Activated CD8-positive, alpha-beta T cell treated with anti-CD3 and anti-CD28 coated beads for 36 hours (primary cell): Measurements from ENCODE around the gene CD36. TPM values are rescaled to one million over a fixed set of nuclear protein-coding genes. Genes with fewer than 3 reads are reported as not detected.

Experiments used
- ATAC-seq: fragments of 200-7000 bp; cut with Tn5 transposase; one replicate; pipeline ENCODE4 v1.10.0; 2021; ENCODE audit warnings: mild to moderate bottlenecking, moderate library complexity
- CTCF ChIA-PET: fragments of 350-600 bp; sonication (Branson Sonifier 250); formaldehyde crosslinking; loops from one replicate; lab custom pipeline; 2021; ENCODE audit warnings: antibody characterized with exemption; lab: Charles Lee
- POLR2A ChIA-PET: fragments of 350-600 bp; sonication (Branson Sonifier 250); formaldehyde crosslinking; loops from one replicate; lab custom pipeline; 2021; ENCODE audit warnings: antibody characterized with exemption; lab: Charles Lee
- DNase-seq: peaks from one replicate; pipeline ENCODE4 v3.0.0-alpha.2; 2020
- H3K27ac Mint-ChIP-seq: one replicate; pipeline ENCODE4 v1.8.0; 2021; ENCODE audit warnings: mild to moderate bottlenecking, mixed read lengths
- H3K27me3 Mint-ChIP-seq: one replicate; pipeline ENCODE4 v1.8.0; 2021; ENCODE audit warnings: mixed read lengths
- H3K36me3 Mint-ChIP-seq: one replicate; pipeline ENCODE4 v1.8.0; 2021; ENCODE audit warnings: low read depth, mixed read lengths
- H3K4me1 Mint-ChIP-seq: one replicate; pipeline ENCODE4 v1.8.0; 2021; ENCODE audit warnings: low read depth, mixed read lengths
- H3K4me3 Mint-ChIP-seq: one replicate; pipeline ENCODE4 v1.8.0; 2021; ENCODE audit warnings: mild to moderate bottlenecking, moderate library complexity, mixed read lengths
- H3K9me3 Mint-ChIP-seq: one replicate; pipeline ENCODE4 v1.8.0; 2021; ENCODE audit warnings: mixed read lengths
- intact Hi-C: fragments of 100-400 bp; cut with micrococcal nuclease; formaldehyde crosslinking; loops from one replicate; pipeline ENCODE4 v1.10.0; 2022
- total RNA-seq, 2 experiments: library from RNA; stranded (reverse); gene quantifications; one replicate each; pipeline ENCODE4 v1.2.3, GENCODE V29; 2021
- TF ChIP-seq, protein P1 (sequence below): fragments of 200-600 bp; IDR thresholded peaks from one replicate; pipeline ENCODE4 v1.8.0; 2022; ENCODE audit warnings: antibody characterized with exemption, mild to moderate bottlenecking

The CD36 gene
- total RNA-seq, 2 experiments from 2014 or later, result not detected

- intact Hi-C loops, result no loop called here
- POLR2A ChIA-PET, result no interaction called here
- ATAC-seq, result no peak
Observed at GRCh38 chr7:80597875-80598274, 40.6 kb upstream of the CD36 start.

DNA sequence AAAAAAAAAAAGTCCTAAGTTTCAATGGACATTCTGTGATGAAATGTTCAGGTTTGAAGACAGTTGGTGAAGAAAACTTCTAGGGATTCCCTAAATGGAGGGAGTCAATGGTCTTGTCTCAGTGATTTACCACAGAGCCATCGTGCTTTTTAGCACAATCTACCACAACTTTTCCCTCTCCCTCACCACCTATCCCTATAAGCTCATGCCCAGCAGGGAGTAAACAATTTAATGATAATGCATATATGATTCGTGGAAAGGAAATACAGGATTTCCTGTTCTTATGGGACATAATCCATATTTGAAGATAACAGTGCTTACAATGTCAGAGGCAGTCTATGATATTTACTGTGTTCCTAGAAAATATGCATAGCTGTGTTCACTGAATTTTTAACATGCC lies 38.4 kb upstream of the CD36 start:
- CTCF ChIA-PET, result no interaction called here
- POLR2A ChIA-PET, result no interaction called here
- H3K4me1 Mint-ChIP-seq, result no peaks in the 10 kb centered on the region
- H3K9me3 Mint-ChIP-seq, result no peaks in the 10 kb centered on the region
- no peaks in the 10 kb centered on the region for H3K36me3 Mint-ChIP-seq
- intact Hi-C loops, result no loop called here
- ATAC-seq, result no peak
- H3K4me3 Mint-ChIP-seq, result no peak overlapping the region
- H3K27ac Mint-ChIP-seq, result no peak overlapping the region
- H3K27me3 Mint-ChIP-seq, result no peaks in the 10 kb centered on the region
- DNase-seq, result no peak
- TF ChIP-seq, protein P1, sequence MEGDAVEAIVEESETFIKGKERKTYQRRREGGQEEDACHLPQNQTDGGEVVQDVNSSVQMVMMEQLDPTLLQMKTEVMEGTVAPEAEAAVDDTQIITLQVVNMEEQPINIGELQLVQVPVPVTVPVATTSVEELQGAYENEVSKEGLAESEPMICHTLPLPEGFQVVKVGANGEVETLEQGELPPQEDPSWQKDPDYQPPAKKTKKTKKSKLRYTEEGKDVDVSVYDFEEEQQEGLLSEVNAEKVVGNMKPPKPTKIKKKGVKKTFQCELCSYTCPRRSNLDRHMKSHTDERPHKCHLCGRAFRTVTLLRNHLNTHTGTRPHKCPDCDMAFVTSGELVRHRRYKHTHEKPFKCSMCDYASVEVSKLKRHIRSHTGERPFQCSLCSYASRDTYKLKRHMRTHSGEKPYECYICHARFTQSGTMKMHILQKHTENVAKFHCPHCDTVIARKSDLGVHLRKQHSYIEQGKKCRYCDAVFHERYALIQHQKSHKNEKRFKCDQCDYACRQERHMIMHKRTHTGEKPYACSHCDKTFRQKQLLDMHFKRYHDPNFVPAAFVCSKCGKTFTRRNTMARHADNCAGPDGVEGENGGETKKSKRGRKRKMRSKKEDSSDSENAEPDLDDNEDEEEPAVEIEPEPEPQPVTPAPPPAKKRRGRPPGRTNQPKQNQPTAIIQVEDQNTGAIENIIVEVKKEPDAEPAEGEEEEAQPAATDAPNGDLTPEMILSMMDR, result no peak

More at GRCh38 chr7:80597875-80598274, 40.6 kb upstream of the CD36 start:
- Mint-ChIP-seq H3K4me3 (no peak overlapping the region), H3K36me3 (no peaks in the 10 kb centered on the region), H3K4me1 (no peaks in the 10 kb centered on the region), H3K9me3 (no peaks in the 10 kb centered on the region), H3K27ac (no peak overlapping the region), H3K27me3 (peaks cover 2% of the 10 kb centered on the region)
- CTCF ChIA-PET, result no interaction called here
- TF ChIP-seq, protein P1, result no peak
- no peak for DNase-seq

DNA sequence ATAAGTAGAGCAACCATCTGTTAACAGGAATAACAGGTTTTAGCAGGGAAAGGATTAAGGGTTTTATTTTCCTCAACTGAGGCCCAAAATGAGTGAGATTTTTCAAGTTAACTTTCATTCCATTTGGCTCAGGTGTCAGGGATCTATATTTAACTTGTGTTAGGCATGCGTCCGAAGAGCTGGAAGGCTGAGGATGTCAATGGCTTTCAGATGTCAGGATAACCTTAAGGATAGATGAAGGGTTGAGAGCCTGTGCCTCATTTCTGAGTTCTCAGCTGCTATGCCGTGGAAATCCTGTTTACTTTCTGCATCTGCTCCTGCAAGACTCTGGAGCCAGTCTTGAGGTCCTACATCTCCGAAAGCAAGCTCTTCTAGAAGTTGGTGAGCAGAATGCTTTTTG lies 36.4 kb upstream of the CD36 start:
- POLR2A ChIA-PET, result no interaction called here
- CTCF ChIA-PET, result no interaction called here
- Mint-ChIP-seq H3K27me3 (no peaks in the 10 kb centered on the region), H3K27ac (no peak overlapping the region), H3K9me3 (no peaks in the 10 kb centered on the region), H3K4me3 (no peak overlapping the region), H3K36me3 (no peaks in the 10 kb centered on the region), H3K4me1 (no peaks in the 10 kb centered on the region)
- ATAC-seq (no peak), DNase-seq (no peak)
- intact Hi-C loops, result no loop called here
- TF ChIP-seq, protein P1, result no peak

GRCh38 chr7:80603940-80604339 lies 34.5 kb upstream of the CD36 start:
- CTCF ChIA-PET, result no interaction called here
- H3K27ac Mint-ChIP-seq, result no peak overlapping the region
- H3K9me3 Mint-ChIP-seq, result no peaks in the 10 kb centered on the region
- no peaks in the 10 kb centered on the region for H3K4me1 Mint-ChIP-seq
- intact Hi-C loops, result no loop called here
- no peak overlapping the region for H3K4me3 Mint-ChIP-seq
- POLR2A ChIA-PET, result no interaction called here
- H3K36me3 Mint-ChIP-seq, result no peaks in the 10 kb centered on the region
- DNase-seq, result no peak
- TF ChIP-seq, protein P1, result no peak
- no peak for ATAC-seq
- peaks cover 3% of the 10 kb centered on the region for H3K27me3 Mint-ChIP-seq

DNA sequence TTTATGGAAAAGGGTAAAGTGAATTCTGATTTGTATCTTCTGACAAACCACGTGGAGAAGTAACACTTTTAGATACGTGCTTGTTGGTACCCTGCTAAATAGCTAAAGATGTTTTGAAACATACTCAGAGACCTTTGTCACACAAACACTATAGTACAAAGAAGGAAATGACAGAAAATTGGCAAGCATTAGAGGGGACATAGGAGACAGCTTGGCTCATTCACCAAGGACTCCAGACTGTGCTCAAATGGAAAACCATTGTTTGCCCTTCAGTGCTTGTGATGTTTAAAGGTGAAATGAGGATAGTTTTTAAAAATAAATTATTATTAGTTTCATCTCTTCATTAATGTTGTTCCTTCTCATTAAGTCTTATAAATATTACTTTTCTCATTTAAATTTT lies 34.0 kb upstream of the CD36 start:
- intact Hi-C loops, result no loop called here
- DNase-seq, result no peak
- Mint-ChIP-seq H3K4me1 (no peaks in the 10 kb centered on the region), H3K27me3 (peaks cover 3% of the 10 kb centered on the region), H3K4me3 (no peak overlapping the region), H3K27ac (no peak overlapping the region), H3K36me3 (no peaks in the 10 kb centered on the region), H3K9me3 (no peaks in the 10 kb centered on the region)
- ChIA-PET POLR2A (no interaction called here), CTCF (no interaction called here)
- TF ChIP-seq, protein P1, result no peak
- no peak for ATAC-seq
